Peyer's patch (tissue), 4 donors: ENCODE data around the gene TEF. TPM values are rescaled to one million over a fixed set of nuclear protein-coding genes. Genes with fewer than 3 reads are reported as not detected.

Source experiments
- DNase-seq, 3 donors: peaks; one replicate each; pipeline ENCODE4 v3.0.0-alpha.2; 2017 to 2019
- H3K27ac ChIP-seq, 4 donors: fragments of 200-600 bp; sonication (generic); one replicate each; pipeline ENCODE4 v1.5.1; 2016 to 2019
- H3K27me3 ChIP-seq, 2 donors: fragments of 200-600 bp; sonication (generic); one replicate each; pipeline ENCODE4 v1.5.1; 2019
- H3K36me3 ChIP-seq, 3 donors: fragments of 200-600 bp; sonication (generic); one replicate each; pipeline ENCODE4 v1.5.1; 2016 to 2019
- H3K4me1 ChIP-seq, 4 donors: fragments of 200-600 bp; sonication (generic); one replicate each; pipeline ENCODE4 v1.5.1; 2016 to 2019
- H3K4me3 ChIP-seq, 4 donors: fragments of 200-600 bp; sonication (generic); 1 replicate in 3 of 4; 2 replicates in 1 of 4; pipeline ENCODE4 v1.5.1; 2016 to 2019; ENCODE audit warnings: mild to moderate bottlenecking in 1 of 4
- H3K9me3 ChIP-seq, 4 donors: fragments of 200-600 bp; sonication (generic); one replicate each; pipeline ENCODE4 v1.5.1; 2016 to 2019; ENCODE audit warnings: mild to moderate bottlenecking in 1 of 4
- POLR2A ChIP-seq, 2 donors: fragments of 450-650 bp; IDR thresholded peaks; one replicate each; pipeline ENCODE4 v1.5.1; 2017; ENCODE audit warnings: antibody characterized with exemption in 2 of 2, mild to moderate bottlenecking in 2 of 2, moderate library complexity in 2 of 2
- total RNA-seq, 4 donors: library from RNA; depleted of rRNA; stranded (reverse); fragments of >200 nt; gene quantifications; one replicate each; pipeline ENCODE4 v1.1.0, GENCODE V29; 2016
- TF ChIP-seq, protein P1 (sequence below), 6 experiments: fragments of 450-650 bp in 4 of 6; fragments of 200-600 bp in 2 of 6; sonication (generic) in 1 of 6; IDR thresholded peaks; one replicate each; pipeline ENCODE4 v1.5.1; 2017 to 2019; ENCODE audit warnings: antibody characterized with exemption in 6 of 6, mild to moderate bottlenecking in 3 of 6, moderate library complexity in 1 of 6

The TEF gene
- total RNA-seq, 4 donors from 2014 or later, result 6.6 to 42.2 (median 27.0) TPM

- TF ChIP-seq, protein P1, sequence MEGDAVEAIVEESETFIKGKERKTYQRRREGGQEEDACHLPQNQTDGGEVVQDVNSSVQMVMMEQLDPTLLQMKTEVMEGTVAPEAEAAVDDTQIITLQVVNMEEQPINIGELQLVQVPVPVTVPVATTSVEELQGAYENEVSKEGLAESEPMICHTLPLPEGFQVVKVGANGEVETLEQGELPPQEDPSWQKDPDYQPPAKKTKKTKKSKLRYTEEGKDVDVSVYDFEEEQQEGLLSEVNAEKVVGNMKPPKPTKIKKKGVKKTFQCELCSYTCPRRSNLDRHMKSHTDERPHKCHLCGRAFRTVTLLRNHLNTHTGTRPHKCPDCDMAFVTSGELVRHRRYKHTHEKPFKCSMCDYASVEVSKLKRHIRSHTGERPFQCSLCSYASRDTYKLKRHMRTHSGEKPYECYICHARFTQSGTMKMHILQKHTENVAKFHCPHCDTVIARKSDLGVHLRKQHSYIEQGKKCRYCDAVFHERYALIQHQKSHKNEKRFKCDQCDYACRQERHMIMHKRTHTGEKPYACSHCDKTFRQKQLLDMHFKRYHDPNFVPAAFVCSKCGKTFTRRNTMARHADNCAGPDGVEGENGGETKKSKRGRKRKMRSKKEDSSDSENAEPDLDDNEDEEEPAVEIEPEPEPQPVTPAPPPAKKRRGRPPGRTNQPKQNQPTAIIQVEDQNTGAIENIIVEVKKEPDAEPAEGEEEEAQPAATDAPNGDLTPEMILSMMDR (IDR thresholded peaks at IDR 0.05), result no peak
- TF ChIP-seq POLR2A (IDR thresholded peaks at IDR 0.05), result no peak
- no peak overlapping the region for H3K4me3 ChIP-seq
- no peak for DNase-seq
- no peaks in the 10 kb centered on the region for H3K27me3 ChIP-seq
- no peaks in the 10 kb centered on the region for H3K9me3 ChIP-seq
- H3K36me3 ChIP-seq, result no peaks in the 10 kb centered on the region
- peak overlapping the region in 3 of 4 donors; percentile 17 to 99 (median 93) for H3K27ac ChIP-seq
- H3K4me1 ChIP-seq, result peaks cover 2 to 25% (median 19%) of the 10 kb centered on the region in 4 donors
Measured at GRCh38 chr22:41410311-41410751, 28.6 kb downstream of the TEF start.

- H3K4me3 ChIP-seq, result no peak overlapping the region
- TF ChIP-seq, protein P1 (IDR thresholded peaks at IDR 0.05), result no peak
- TF ChIP-seq POLR2A (IDR thresholded peaks at IDR 0.05), result no peak
- no peaks in the 10 kb centered on the region for H3K27me3 ChIP-seq
- H3K27ac ChIP-seq, result peak overlapping the region; percentile 93 to 100 (median 98)
- H3K4me1 ChIP-seq, result peaks cover 3 to 29% (median 20%) of the 10 kb centered on the region in 4 donors
- no peaks in the 10 kb centered on the region for H3K36me3 ChIP-seq
- no peak for DNase-seq
- H3K9me3 ChIP-seq, result no peaks in the 10 kb centered on the region
Measured at GRCh38 chr22:41411021-41411851, 29.5 kb downstream of the TEF start.

DNA sequence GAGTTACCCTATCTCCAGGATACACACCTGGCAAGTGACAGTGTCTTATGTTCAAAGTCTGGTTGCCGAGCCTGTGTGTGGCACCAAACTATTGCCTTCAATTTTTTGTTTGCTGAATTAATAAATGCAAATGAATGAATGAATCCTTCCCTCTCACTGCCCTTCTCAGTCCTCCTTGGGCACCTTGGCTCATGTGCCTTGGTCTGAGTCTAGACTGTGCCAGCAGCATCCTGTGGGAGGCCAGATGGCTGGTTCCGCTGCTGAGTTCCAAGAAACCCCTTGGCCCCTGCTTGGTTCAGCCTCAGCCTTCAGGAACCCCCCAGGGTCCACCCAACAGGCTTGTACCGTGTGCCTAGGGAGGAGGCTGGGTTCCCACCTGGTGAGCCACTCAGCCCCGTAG is 33.8 kb downstream of the TEF start:
- Histone ChIP-seq H3K27ac (peak overlapping the region; percentile 93 to 100 (median 98)), H3K4me3 (peak overlapping the region in 2 of 4 donors; percentile 4 to 65), H3K4me1 (peaks cover 3 to 56% (median 28%) of the 10 kb centered on the region in 4 donors)

GRCh38 chr22:41417622-41418390 is 36.1 kb downstream of the TEF start:
- H3K4me1 ChIP-seq, result peaks cover 3 to 46% (median 18%) of the 10 kb centered on the region in 4 donors
- peak in 2 of 3 donors; percentile 88 to 90 for DNase-seq
- no peaks in the 10 kb centered on the region for H3K9me3 ChIP-seq
- no peaks in the 10 kb centered on the region for H3K36me3 ChIP-seq
- peak; percentile 40 to 76 for TF ChIP-seq POLR2A (IDR thresholded peaks at IDR 0.05)
- TF ChIP-seq, protein P1 (IDR thresholded peaks at IDR 0.05), result no peak
- H3K27ac ChIP-seq, result peak overlapping the region; percentile 38 to 91 (median 76)
- H3K4me3 ChIP-seq, result peak overlapping the region in 1 of 4 donors; percentile 13
- H3K27me3 ChIP-seq, result no peaks in the 10 kb centered on the region

More for the DNA sequence above, 33.8 kb downstream of the TEF start:
- Histone ChIP-seq H3K9me3 (no peaks in the 10 kb centered on the region), H3K27me3 (no peaks in the 10 kb centered on the region), H3K36me3 (no peaks in the 10 kb centered on the region)
- TF ChIP-seq, protein P1 (IDR thresholded peaks at IDR 0.05), result no peak
- no peak for DNase-seq

- H3K4me3 ChIP-seq, result no peak overlapping the region
Measured at GRCh38 chr22:41418717-41419116, 37.0 kb downstream of the TEF start.

More at GRCh38 chr22:41418717-41419116, 37.0 kb downstream of the TEF start:
- Histone ChIP-seq H3K4me1 (peaks cover 3 to 44% (median 16%) of the 10 kb centered on the region in 4 donors), H3K9me3 (no peaks in the 10 kb centered on the region), H3K36me3 (peaks cover 0 to 2% (median 0%) of the 10 kb centered on the region in 3 donors), H3K27me3 (no peaks in the 10 kb centered on the region), H3K27ac (peak overlapping the region in 3 of 4 donors; percentile 69 to 91 (median 82))
- DNase-seq, result no peak
- TF ChIP-seq, protein P1 (IDR thresholded peaks at IDR 0.05), result no peak
- TF ChIP-seq POLR2A (IDR thresholded peaks at IDR 0.05), result no peak
